Lower leg skin (tissue), 4 donors: ENCODE data around the gene ACSL6. TPM values are rescaled to one million over a fixed set of nuclear protein-coding genes. Genes with fewer than 3 reads are reported as not detected.

Source experiments
- DNase-seq, 2 donors: peaks; one replicate each; pipeline ENCODE4 v3.0.0-alpha.2; 2019; ENCODE audit warnings: low spot score in 2 of 2
- H3K4me3 ChIP-seq: fragments of 200-600 bp; sonication (generic); 2 replicates; pipeline ENCODE4 v1.5.1; 2017; ENCODE audit warnings: mild to moderate bottlenecking, low read depth; ENCODE audit not compliant: poor library complexity, severe bottlenecking
- POLR2A ChIP-seq, 2 donors: fragments of 450-650 bp; IDR thresholded peaks; one replicate each; pipeline ENCODE4 v1.6.1; 2016 to 2017; ENCODE audit warnings: antibody characterized with exemption in 2 of 2, mild to moderate bottlenecking in 1 of 2, moderate library complexity in 1 of 2
- WGBS, 2 donors: methylation state at CpG; one replicate each; pipeline ENCODE4 v1.1.5; 2018; 5-methylcytosine and 5-hydroxymethylcytosine counted together
- intact Hi-C: fragments of 100-400 bp; cut with DNase I; formaldehyde crosslinking; loops from one replicate; pipeline ENCODE4 v1.15.0; 2023; ENCODE audit warnings: low total_unique reads
- total RNA-seq, 4 donors: library from RNA; depleted of rRNA; stranded (reverse); fragments of >200 nt; gene quantifications; one replicate each; pipeline ENCODE4 v1.1.0, GENCODE V29; 2016
- TF ChIP-seq, protein P1 (sequence below), 3 donors: fragments of 450-650 bp; IDR thresholded peaks; one replicate each; pipeline ENCODE4 v1.5.1; 2016; ENCODE audit warnings: antibody characterized with exemption in 3 of 3, mild to moderate bottlenecking in 3 of 3, moderate library complexity in 2 of 3

ACSL6 gene
- total RNA-seq, 4 donors from 2014 or later, result 0.27 to 0.59 (median 0.32) TPM; not detected in 1

DNA sequence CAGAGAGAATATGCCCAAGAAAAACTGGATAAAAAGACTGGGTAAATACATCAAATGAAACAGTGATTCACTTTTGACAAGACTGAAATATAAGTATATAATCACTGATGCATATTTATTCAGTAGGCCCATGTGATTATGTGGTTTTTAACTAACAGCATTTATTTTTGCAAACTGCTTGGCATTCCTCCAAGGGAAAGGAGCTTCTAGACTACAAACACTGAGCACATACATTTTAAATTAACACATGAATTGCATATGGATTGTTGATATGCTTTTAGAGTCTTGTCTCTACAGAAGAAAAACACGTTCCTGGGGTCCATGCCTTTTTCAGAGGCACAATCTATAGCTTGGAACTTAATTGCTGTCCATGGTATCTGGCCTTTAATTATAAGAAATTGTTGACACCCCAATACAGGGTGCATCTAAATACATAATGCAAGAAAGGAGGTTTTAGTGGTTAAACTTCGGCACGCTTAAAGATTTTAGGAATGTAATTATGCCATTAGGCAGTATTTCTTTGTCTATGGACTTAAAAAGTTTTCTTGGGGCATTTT, 59.1 kb downstream of the ACSL6 start:
- H3K4me3 ChIP-seq, result no peak overlapping the region
- 42 to 59% methylated on average over 3 of the region's 3 CpGs for WGBS, 2 donors
- TF ChIP-seq, protein P1, sequence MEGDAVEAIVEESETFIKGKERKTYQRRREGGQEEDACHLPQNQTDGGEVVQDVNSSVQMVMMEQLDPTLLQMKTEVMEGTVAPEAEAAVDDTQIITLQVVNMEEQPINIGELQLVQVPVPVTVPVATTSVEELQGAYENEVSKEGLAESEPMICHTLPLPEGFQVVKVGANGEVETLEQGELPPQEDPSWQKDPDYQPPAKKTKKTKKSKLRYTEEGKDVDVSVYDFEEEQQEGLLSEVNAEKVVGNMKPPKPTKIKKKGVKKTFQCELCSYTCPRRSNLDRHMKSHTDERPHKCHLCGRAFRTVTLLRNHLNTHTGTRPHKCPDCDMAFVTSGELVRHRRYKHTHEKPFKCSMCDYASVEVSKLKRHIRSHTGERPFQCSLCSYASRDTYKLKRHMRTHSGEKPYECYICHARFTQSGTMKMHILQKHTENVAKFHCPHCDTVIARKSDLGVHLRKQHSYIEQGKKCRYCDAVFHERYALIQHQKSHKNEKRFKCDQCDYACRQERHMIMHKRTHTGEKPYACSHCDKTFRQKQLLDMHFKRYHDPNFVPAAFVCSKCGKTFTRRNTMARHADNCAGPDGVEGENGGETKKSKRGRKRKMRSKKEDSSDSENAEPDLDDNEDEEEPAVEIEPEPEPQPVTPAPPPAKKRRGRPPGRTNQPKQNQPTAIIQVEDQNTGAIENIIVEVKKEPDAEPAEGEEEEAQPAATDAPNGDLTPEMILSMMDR (IDR thresholded peaks at IDR 0.05), result no peak
- DNase-seq, result no peak
- intact Hi-C loops, result no loop called here

DNA sequence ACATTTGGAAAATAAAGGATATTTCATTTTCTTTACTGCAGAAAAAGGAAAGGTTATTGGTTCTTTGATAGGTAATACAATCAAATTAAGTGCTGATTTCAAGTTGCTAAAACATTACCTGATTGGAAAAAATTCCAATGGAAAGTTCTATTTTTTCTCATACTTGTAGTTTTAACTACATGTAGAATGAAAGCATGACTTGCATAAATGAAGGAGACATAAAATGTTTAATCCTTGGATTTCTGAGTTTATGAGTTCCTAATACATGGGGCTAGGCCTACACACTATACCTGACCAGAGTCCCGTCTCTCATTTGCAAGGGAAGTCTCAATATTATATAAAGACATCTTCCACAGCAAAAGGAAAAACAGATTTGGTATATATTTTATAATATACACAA, 60.8 kb downstream of the ACSL6 start:
- H3K4me3 ChIP-seq, result no peak overlapping the region
- intact Hi-C loops, result no loop called here
- DNase-seq, result no peak
- TF ChIP-seq, protein P1 (IDR thresholded peaks at IDR 0.05), result no peak
- TF ChIP-seq POLR2A (IDR thresholded peaks at IDR 0.05), result no peak
- WGBS, 2 donors, result 94 to 98% methylated on average over 1 of the region's 1 CpG

DNA sequence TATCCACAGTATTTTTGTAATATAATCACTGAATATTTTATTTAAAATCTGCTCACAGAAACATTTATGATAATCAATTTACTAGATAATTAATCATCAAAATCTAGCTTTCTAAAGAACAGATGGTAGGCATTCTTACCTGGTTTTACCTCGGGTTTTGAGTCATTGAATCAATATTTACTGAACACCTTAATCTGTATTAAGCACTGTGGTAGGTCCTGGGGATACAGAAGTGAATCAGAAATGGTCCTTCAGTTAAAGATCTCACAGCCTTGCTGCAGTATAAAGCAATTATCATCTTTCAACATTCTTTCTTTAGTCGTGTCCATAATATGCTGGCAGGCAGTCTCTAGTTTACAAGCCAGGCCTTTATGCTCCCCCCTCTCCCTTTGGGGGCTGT, 64.0 kb downstream of the ACSL6 start:
- intact Hi-C loops, result no loop called here
- DNase-seq, result no peak
- 52 to 53% methylated on average over 2 of the region's 2 CpGs for WGBS, 2 donors
- TF ChIP-seq, protein P1 (IDR thresholded peaks at IDR 0.05), result no peak
- TF ChIP-seq POLR2A (IDR thresholded peaks at IDR 0.05), result no peak
- no peak overlapping the region for H3K4me3 ChIP-seq

DNA sequence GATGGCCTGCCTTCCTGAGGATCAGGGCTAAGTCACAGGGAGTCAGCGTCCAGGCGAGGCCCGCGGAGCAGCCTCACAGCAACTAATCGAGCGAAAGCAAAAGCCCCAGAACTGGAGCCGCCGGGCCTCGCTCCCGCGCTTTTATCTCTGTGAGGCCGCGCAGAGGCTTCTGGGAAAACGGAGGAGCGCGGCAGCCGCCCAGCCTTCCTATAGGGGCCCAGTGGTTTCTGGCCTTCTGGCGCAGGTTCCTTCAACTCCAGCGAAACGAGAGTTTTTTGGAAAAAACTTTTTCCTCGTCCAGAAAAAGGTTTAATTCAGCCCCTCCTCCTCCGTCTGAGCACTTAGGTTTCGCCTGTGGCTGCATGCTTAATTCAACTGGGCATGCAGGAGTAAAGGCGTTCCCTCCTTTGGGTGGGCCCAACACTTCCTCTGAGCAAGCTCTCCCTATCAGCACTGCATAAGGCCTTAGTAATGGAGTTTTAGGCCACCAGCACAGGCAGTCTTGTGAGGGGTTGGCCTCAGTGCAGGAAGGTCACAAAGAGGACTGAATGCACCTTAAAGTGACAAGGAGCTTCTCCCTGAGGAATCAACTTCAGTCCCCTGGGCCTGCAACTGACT, 65.8 kb downstream of the ACSL6 start, which contains the start of gene MEIKIN:
Gene MEIKIN, minus strand, starts transcription at position 113 of the 618 bp plus-strand sequence. CDS start 158 bp downstream, outside the sequence.
- H3K4me3 ChIP-seq, result no peak within 1 kb of the TSS
- no peak for DNase-seq
- 81 to 84% methylated on average over 24 of the region's 24 CpGs for WGBS, 2 donors
- intact Hi-C loops, result no loop called here
- TF ChIP-seq POLR2A (IDR thresholded peaks at IDR 0.05), result no peak
- TF ChIP-seq, protein P1 (IDR thresholded peaks at IDR 0.05), result no peak

DNA sequence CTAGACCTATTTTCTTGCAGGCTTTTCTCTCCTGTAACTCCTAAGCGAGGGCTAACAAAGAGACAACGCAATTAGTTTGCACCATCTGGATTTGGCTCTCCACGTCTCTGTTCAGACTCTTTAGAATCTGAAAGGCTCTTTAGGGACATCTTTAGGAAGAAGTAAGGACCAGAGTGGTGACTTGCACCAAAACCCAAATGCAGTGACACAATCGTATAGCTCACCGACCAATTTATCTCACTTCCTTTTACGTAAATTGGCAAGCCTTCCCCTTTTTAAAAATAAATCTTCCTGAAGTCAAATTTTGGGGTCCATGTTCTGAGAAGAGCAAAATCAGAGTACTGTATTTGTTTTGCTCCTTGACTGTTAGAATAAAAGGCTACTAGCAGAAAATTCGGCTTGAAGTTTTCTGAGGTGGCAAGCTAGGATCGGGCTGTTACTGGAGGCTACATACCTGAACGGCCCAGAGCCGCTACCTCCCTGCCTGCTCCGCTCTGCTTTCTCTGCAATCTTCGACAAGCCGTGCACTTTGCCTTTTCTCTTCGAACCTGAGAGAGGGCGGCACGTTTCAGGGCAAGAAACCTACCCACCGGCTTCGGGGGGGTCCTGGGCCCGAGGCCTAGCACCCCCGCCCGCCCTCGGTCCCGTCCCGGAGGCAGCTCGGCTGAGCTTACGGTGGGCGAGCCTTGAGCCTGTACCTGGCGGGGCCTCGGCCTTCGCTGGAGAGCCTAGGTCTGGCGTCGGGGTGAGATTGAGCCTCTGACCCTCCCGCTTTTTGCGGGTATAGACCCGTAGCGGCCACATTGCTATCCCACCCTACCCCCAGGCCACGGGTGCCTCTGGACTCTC, 66.5 kb downstream of the ACSL6 start:
- no peak for DNase-seq
- TF ChIP-seq, protein P1 (IDR thresholded peaks at IDR 0.05), result no peak
- no peak for TF ChIP-seq POLR2A (IDR thresholded peaks at IDR 0.05)
- intact Hi-C loops, result no loop called here
- WGBS, 2 donors, result 81 to 83% methylated on average over 21 to 26 of the region's 37 CpGs
- H3K4me3 ChIP-seq, result no peak overlapping the region
